PFSK-1 (cell line): ENCODE data around the gene ERBB4.

Experiments used
- SIN3A ChIP-seq: IDR thresholded peaks from 2 replicates; pipeline ENCODE4 v1.6.1; 2012; ENCODE audit warnings: mild to moderate bottlenecking, low read length, moderate library complexity, borderline replicate concordance; ENCODE audit not compliant: insufficient read depth
- TAF1 ChIP-seq: IDR thresholded peaks from 2 replicates; pipeline ENCODE4 v1.6.1; 2012; ENCODE audit warnings: low read length, control low read depth, borderline replicate concordance; ENCODE audit not compliant: insufficient read depth

GRCh38 chr2:211611621-211612020 lies 927.0 kb downstream of the ERBB4 start:
- TF ChIP-seq SIN3A (no peak), TAF1 (no peak)
